ENCODE results near the gene PRTFDC1.

GRCh38 chr10:24969841-24970281, 17.5 kb upstream of the PRTFDC1 start:
- TF ChIP-seq CTCF (IDR thresholded peaks at IDR 0.05) (no peak), EP300 (IDR thresholded peaks at IDR 0.05) (no peak)

Data from esophagus muscularis mucosa (tissue), 3 donors.